ENCODE data around the gene LINGO4.

LINGO4 gene

DNA sequence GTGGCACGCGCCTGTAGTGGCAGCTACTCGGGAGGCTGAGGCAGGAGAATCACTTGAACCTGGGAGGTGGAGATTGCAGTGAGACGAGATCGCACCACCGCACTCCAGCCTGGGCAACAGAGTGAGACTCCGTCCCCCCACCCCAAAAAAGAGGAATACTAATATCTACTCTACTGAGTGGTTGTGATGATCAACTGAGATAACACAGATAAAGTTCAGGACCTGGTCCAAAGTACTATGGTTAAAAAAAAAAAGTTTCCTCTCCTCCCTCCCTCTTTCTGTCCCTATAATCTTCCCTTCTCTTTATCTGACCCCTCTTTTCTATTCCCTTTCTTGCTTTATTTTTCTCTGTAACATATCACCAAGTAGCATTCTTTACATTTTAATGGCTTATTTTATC lies 30.4 kb upstream of the LINGO4 start:
- no peak for DNase-seq
- intact Hi-C loops (cut with DNase I), result loop anchor here (10.0 kb wide), 2 partner anchors 71 to 301 kb away; partner anchors contain the start of gene MRPL9

DNA sequence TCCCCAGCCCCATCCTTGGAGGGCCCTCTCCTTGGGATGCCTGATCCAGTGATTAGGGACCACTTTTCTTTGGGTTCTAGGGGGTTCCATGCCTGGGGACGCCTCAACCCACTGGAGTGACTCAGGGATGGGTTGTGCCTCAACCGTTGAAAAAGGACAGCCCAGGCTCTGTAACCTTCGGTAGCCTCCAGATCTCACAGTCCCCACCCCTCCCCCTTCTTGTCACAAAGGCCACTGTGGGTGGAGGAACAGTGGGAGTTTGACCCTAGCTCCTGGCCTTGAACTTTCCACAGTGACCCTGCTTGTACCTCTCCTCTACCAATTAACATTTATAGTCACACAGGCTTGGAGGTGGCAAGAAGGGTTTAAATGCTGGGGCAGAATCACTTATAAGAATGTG lies 29.0 kb upstream of the LINGO4 start:
- peak in 1 of 10 donors; percentile 49 for DNase-seq
- intact Hi-C loops (cut with DNase I), result loop anchor here (10.0 kb wide), 2 partner anchors 69 to 299 kb away; partner anchors contain the start of gene MRPL9

DNA sequence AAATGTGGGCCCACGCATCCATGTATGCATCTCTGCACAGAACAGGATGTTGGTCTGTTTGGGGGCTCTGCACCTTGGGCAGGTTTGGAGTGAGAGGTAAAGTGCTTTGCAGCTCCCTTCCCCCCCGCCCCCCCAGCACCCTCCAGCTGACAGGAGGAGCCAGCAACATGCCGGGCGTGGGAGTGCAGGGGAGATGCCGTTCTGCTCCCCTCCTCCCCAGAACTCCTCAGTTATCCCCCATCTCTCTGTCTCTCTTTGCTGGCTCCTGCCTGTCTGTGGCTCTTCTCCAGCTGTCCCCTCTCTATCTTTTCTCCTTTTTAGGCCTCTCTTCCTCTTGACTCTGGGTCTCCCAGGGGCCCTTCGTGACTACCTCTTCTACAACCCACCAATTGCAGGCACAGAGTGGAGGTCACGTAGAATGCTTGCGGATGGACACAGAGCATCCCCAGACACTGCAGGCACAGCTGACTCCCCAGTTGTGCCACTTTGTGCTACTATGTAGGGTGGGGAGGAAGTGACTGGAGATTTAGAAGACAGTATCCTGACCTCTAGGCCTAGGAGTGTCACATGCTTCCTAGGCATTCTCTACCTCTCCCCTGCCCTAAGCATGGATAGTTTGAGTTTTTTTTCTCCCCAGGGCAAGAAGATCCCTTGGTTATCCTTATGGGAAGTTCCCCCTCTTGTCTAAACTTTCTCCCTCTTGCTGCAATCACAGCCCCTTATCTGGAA lies 28.1 kb upstream of the LINGO4 start:
- intact Hi-C loops (cut with DNase I), result loop anchor here (10.0 kb wide), 2 partner anchors 69 to 299 kb away; partner anchors contain the start of gene MRPL9
- DNase-seq, result peak in 1 of 10 donors; percentile 33

DNA sequence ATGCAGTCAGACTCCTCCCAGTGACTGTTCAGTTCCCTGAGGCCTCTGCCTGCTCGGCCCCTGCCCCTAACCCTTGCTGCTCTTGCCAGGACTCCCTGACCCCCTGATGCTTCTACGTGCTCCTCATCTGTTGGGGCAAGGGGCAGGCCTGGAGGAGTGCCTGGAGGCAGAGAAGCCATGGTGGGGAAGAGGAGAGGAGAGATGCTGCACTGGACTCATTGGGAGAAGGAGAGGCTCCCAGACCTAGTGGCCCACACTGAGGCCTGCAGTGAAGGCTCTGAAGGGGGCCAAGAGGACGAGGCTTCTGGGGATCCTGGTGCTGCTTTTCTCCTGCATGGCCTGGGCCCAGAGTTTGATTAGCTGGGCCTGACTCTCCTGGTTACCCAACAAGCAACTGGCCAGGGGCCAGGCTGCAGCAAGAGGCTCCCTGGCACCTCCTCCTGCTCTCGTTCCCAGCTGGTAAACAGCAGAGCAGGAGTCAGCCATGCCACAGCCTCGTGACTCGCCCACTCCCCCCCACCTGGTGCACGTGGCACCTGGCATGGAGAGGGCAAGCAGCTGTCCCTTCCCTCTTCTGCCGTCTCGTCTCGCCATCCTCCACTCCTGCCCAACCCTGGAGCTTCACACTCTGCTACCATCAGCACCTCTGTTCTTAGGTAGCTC lies 27.2 kb upstream of the LINGO4 start:
- intact Hi-C loops (cut with DNase I), result loop anchor here (10.0 kb wide), 2 partner anchors 68 to 298 kb away; partner anchors contain the start of gene MRPL9
- DNase-seq, result peak in 8 of 10 donors; percentile 21 to 90 (median 46)

DNA sequence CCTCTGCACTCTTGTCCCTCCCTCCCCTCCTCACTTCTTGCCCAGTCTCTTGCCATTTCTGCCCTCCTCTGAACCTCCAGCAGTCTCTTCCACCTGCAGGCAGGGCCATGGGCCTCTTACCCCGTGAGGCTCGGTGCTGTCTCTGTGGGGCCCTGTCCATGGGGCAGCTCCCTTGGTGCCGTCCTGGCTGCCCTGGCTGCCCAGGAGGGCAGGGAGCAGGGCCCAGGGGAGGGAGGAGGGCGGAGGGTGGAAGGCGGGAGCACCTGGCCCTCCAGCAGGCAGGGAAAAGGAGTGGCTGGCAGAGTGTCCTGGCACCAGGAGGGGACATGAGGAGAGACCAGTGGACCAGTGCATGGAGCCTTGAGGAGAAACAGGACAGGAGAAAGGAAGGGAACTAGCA lies 26.4 kb upstream of the LINGO4 start, which contains the start of gene RORC:
Gene RORC, minus strand, starts transcription at position 198 of the 400 bp plus-strand sequence. Its CDS starts 38 bp downstream, at position 160.
- intact Hi-C loops (cut with DNase I), result loop anchor here (10.0 kb wide), 2 partner anchors 67 to 297 kb away; partner anchors contain the start of gene MRPL9

DNA sequence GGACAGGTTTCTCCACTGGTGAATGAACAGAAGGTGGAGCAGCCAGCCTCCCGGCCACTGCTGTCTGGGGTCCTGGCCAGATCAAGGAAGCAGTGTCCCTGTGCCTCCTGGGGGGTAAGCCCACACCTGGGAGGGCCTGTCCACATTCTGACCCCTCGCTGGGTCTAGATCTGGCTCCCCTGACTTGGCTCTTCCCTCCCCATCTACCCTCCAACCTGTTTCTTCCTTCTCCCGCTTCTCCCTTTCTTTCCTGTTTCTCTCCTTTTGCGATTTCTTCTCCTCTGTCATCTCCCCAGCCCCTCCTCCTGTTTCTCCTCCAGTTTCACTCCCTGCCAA lies 26.0 kb upstream of the LINGO4 start:
- peak in 1 of 10 donors; percentile 15 for DNase-seq
- intact Hi-C loops (cut with DNase I), result loop anchor here (10.0 kb wide), 2 partner anchors 66 to 296 kb away; partner anchors contain the start of gene MRPL9

More for the DNA sequence above, 26.4 kb upstream of the LINGO4 start, which contains the start of gene RORC:
- DNase-seq, result peak in 1 of 10 donors; percentile 51

DNA sequence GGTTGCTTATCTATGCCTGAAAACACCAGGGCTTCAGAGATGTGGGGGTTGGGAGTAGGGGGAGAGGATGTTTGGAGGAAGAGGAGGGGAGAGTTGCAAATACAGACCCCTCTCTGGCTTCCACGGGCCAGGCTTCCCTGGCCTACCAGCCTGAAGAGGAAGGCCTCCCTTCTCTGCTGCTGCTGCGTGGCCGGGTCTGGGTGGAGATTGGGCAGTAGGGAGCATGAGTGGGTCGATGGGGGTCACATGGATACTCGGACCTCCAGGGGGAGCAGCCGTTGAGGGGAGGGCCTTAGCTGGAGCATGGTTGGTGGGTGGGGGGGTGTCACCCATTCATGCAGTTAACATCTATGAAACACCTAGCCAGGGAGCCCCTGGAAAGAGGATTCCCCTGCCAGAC lies 24.8 kb upstream of the LINGO4 start:
- intact Hi-C loops (cut with DNase I), result loop anchor here (10.0 kb wide), 2 partner anchors 65 to 295 kb away; partner anchors contain the start of gene MRPL9
- peak in 1 of 10 donors; percentile 45 for DNase-seq

DNA sequence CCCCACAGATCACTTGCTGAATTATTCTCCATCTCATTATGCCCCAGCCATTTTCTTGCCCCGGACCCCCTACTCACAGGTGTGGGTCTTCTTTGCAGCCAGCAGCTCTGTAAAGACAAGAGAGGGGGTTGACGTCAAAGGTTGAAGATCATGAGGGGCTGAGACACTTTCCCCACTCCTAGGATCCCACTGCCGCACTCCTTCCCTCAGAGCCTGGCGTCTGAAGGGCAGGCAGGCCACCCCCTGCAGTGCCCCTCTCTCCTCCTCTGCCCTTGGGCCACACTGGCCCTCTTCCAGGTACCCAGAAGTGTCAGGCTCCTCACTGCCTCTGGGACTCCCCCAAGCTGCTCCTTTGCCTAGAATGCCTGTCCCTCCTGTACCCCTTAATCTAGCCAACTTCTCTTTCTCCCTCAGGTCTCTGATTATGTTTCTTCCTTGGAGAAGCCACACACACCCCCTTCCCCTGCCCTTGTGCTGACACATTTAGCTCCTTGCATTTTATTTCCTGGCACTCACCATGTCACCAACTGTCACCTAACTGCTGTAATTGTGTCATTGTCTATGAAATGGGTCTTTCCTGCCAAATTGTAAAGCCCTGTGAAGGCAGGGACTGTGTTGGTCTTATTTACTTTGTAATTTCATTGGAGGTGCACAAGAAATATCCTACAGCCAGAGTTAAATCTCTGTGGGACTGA lies 24.3 kb upstream of the LINGO4 start:
- peak in 1 of 10 donors; percentile 62 for DNase-seq
- intact Hi-C loops (cut with DNase I), result loop anchor here (10.0 kb wide), 2 partner anchors 65 to 295 kb away; partner anchors contain the start of gene MRPL9

DNA sequence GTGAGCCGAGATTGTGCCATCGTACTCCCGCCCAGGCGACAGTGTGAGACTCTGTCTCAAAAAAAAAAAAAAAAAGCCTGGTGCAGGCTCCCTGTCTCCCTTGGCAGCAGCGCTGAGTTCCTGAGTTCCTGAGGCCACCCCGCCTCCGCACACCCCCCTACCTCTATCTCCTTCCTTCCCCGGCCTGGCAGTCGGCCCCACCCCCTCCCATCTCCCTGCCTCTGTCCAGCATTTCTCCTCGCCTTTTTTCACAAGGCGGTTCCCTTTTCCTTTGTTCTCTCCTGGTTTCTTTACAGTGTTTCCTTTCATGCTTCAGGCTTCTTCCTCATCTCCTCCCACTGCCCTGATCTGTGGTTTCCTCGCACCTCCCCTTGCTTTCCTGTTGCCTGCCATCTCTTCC lies 23.7 kb upstream of the LINGO4 start:
- peak in 1 of 10 donors; percentile 82 for DNase-seq
- intact Hi-C loops (cut with DNase I), result no loop called here

DNA sequence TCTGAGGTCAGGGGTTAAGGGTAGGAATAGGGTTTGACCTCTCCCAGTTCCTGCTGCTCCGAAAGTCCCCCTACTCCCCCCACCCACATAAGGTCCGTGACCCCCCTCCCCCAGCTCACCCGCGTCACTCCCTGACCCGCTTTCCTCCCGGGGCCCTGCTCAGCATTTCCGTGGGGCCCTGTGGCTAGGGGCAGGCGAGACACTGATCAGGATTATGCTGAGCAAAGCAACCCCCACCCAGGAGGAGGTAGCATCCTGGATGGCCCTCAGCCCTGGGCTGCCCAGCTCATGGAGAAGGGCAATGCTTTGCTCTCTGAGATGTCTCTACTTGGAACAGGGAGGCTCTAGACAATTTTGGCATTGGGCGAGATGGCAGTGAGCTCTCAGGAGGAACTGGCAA lies 22.6 kb upstream of the LINGO4 start:
- intact Hi-C loops (cut with DNase I), result no loop called here
- no peak for DNase-seq

DNA sequence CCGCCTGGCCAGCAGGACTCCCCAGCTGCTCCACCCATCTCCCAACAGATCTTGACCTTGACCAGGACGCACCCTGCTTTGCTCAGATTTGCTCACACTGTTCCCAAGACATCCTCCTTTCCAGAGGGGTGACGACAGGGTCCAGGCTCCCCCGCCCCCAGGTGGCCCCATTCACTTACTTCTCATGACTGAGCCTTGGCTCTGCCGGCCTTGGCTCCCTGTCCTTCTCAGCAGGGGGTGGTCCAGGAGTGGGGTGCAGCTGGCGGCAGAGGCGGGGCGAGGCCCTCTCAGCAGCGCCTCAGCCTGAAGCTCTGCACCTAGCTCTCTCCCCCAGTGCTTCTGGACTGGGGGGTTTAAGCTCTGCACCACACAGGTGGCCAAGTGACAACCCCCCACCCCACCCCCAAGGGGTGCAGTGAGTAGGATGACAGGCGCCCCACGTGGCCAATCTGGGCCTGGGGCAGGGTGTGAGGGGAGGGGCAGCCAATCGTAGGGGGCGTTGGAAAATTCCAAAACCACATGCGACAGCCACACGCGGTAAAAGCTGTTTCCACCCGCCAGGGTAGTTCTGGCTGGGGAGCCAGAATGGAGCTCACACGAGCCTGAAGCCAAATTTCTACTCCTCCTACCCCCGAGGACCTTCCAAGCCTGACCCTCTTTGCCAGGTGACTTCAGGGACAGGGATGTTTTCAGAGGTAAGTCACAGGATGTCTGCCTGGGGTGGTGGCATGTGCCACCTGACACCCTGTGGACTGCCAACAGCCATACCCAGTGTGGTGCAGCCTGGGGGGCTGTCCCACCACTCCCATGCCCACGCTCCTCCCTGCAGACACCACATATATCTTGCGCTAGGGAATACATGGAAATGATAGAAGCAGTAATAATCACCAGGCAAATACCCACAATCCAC lies 20.8 kb upstream of the LINGO4 start:
- intact Hi-C loops (cut with DNase I), result no loop called here
- DNase-seq, result peak in 1 of 10 donors; percentile 79

DNA sequence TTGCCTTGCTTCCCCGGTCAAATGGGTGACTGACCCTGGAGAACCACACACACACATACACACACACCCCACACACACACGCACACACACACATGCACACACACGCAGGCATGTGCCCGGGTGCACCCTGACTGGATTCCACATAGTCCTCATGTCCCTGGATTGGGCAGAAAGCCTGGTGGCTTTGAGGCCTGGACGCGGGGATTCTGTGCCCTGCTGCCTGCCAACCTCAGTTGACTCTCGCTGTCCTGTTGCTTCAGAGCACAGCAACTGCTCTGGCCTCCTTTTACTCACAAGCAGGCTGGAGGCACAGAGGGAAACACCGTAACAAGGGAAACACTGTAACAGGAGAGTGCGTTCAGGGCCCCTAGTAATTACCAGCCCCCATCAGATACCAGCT lies 20.0 kb upstream of the LINGO4 start:
- intact Hi-C loops (cut with DNase I), result no loop called here
- DNase-seq, result peak in 1 of 10 donors; percentile 83

DNA sequence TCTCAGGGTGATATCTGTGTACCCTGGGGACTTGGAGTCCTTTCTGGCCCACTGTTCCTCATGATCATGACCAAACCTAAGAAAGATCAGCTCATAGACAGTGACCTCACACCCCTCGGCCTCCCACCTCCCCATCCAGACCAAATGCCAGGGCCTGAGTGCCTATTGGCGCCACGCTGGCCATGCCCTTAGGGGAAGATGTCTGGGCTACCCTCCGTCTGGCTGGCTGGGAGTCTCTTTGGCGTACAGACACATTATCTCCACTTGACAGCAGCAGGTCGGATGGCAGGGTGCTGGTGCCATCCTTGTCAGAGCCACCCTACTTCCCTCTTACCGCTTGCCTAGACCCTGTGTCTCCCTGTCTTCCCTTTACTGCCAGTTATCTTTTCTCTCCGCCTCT lies 18.0 kb upstream of the LINGO4 start:
- intact Hi-C loops (cut with DNase I), result no loop called here
- no peak for DNase-seq

DNA sequence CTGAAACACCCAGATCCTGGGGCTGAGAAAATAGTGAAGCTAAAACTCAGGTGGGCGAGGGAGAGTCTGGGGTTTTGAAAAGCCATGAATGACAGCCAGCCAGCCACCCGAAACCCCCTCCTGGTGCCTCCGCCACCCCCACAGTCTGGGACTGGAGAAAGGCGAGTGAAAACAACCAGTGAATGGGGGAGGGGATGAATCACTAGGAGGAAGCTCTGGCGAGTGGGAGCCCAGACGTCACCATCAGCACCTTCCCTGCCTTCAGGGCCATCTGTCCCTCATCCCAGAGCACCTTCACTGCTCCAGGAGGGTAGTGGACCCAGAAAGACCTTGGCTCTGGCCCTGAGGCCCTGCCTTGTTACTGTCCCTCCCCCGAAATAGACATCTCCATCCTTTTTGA lies 17.2 kb upstream of the LINGO4 start:
- intact Hi-C loops (cut with DNase I), result no loop called here
- no peak for DNase-seq

DNA sequence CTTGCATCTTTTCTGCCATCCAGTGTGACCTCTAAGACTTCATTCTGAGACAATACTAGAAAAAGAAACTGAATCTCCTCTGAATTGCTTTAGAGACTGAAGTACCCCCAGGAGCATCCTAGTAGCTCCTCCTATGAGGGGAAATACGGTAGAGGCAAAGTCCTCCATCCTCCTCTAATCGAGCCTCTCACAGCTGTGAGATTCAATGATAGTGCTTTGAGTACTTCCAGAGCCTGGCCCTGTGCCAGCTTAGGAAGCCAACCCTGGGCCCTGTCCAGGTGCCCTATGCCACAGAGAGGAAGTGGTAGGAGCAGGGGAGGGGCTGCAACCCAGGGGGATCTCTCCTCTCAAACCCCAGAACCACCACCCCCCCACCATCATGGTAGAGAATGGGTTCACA lies 15.7 kb upstream of the LINGO4 start:
- intact Hi-C loops (cut with DNase I), result no loop called here
- peak in 1 of 10 donors; percentile 28 for DNase-seq

DNA sequence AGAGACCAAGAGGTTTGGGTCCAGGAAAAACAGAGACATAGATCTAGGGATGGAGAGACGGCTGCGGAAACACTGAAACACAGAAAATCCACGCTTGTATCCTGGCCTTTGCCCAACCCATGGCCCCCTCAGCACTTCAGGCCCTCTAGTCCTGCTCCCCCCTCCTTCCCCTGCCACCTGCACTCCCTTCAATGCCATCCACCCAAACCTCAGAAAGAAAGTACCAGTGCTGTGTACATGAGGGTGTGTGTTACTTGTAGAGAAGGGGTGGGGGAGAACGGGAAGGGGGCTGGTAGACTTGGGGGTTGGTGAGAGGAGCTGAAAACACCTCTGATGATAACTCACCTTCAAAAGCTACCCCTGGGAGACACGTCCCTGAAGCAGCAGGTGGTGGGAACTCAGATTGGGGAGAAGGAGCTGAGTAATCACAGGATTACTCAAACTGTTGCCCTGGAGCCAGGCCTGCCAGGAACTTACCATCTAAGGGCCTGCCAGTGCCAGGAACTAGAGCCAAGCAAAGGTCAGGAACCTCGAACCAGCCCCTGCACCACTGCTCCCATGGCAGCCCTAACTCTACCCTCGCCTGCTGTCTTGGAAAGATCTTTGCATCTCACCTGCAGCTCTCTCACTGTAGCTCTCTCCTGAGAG lies 14.9 kb upstream of the LINGO4 start:
- intact Hi-C loops (cut with DNase I), result no loop called here
- DNase-seq, result peak in 1 of 10 donors; percentile 52

DNA sequence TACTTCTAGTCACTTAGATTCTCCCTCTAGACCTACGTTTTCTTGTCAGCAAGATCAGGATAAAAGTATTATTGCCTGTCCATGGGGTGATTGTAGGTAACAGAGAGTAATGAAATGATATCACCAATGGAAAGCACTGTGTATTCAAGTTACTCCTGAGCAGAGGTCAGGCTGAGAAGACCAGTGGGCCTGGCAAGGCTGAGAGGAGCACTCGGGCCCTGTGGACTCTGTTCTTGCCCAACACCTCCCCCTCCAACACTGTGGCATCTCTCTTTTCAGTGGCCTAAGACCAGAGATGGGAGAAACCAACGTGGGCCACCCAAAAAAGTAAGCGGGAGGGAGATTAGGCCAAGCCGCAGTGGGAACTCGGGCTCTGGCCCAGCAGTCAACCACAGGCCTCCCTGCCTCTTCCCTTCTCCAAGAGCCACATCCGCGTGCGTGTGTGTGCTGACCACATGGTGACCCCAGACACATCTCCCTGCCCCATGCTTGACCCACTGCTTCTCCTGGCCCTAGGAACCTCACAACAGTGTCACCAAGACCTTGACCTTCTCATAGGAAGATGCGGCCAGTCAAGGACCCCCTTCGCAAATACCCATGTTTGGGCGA lies 14.1 kb upstream of the LINGO4 start:
- intact Hi-C loops (cut with DNase I), result no loop called here
- peak in 1 of 10 donors; percentile 57 for DNase-seq

DNA sequence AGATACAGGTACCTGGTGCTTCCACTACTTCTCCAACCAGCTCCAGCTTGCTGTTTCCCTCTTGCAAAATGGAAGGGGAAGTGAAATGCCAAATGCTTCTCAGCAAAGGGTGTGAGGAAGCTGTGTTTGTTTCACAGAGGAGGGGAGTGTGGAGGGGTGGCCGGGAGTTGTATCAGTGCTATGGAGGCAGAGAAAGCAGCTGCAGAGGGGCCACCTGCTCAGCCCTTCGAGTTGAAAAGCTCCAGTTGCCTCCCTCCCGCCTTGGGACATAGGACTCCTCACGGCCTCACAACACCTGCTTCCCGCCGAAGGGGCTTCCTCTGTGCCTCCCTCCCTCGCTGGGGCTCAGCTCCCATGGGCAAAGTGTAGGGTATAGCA lies 12.1 kb upstream of the LINGO4 start:
- intact Hi-C loops (cut with DNase I), result no loop called here
- DNase-seq, result peak in 2 of 10 donors; percentile 26 to 48

All from posterior cingulate gyrus (tissue), 11 donors.